K562 (cell line): Measurements from ENCODE around the gene ARIH1. TPM values are rescaled to one million over a fixed set of nuclear protein-coding genes. Genes with fewer than 3 reads are reported as not detected.
A peak's percentile ranks its signal among the peaks of the same experiment; 100 is the strongest.
"Not testable (repeated sequence)": the region's sequence is repeated elsewhere in the genome, so short reads cannot be mapped to it uniquely, and the experiment has no call there.

ENCODE experiments used
- ATAC-seq: fragments of 200-7000 bp; cut with Tn5 transposase; 3 replicates; pipeline ENCODE4 v1.9.1; 2020; ENCODE audit warnings: moderate library complexity
- BruUV-seq: library from RNA; stranded (reverse); fragments of 400-500 nt; replicated peaks from 2 replicates; lab custom pipeline; 2021; lab: Mats Ljungman, UMichigan
- CTCF ChIA-PET: fragments of 300-600 bp; formaldehyde crosslinking; extraction: SDS; loops from one replicate; lab custom pipeline; 2021; ENCODE audit warnings: low intra/inter-chr PET ratio; lab: Yijun Ruan, JAX
- POLR2A ChIA-PET: fragments of 300-600, 350-650 bp; sonication (Branson Sonifier 250); formaldehyde crosslinking; extraction: SDS; loops from one replicate; lab custom pipeline; 2021; ENCODE audit warnings: antibody characterized with exemption, inconsistent platforms; lab: Yijun Ruan, JAX
- DNase-seq, 4 experiments: peaks; one replicate each; pipeline versions ENCODE4 v3.0.0 to v3.0.0-alpha.2; 2011 to 2018; ENCODE audit warnings: low spot score in 3 of 4, mixed read lengths in 3 of 4; ENCODE audit errors: extremely low read depth in 1 of 4
- FAIRE-seq: peaks from 2 replicates; lab custom pipeline; 2011; peaks lifted over from hg19 to GRCh38; lab: Jason Lieb, UNC
- H2AFZ ChIP-seq: 2 replicates; pipeline ENCODE4 v1.6.0; 2011; ENCODE audit warnings: low read depth, low read length, control low read depth, inconsistent platforms
- H3K27ac ChIP-seq: fragments of 200-600 bp; 3 replicates; pipeline ENCODE4 v1.8.0; 2011; ENCODE audit warnings: low read depth, mild to moderate bottlenecking, control low read depth, inconsistent platforms, low read length, moderate library complexity, mixed read lengths; ENCODE audit errors: extremely low read depth
- H3K27me3 ChIP-seq, 2 experiments: fragments of 300-600 bp in 1 of 2; 2 replicates in 1 of 2; 3 replicates in 1 of 2; pipeline versions ENCODE4 v1.6.0 to v1.8.0; 2011; ENCODE audit warnings: inconsistent platforms in 2 of 2, low read length in 2 of 2, mild to moderate bottlenecking in 1 of 2, mixed read lengths in 1 of 2, moderate library complexity in 1 of 2; ENCODE audit not compliant: control insufficient read depth in 2 of 2, insufficient read depth in 2 of 2
- H3K36me3 ChIP-seq: fragments of 300-600 bp; 3 replicates; pipeline ENCODE4 v1.8.0; 2011; ENCODE audit warnings: mild to moderate bottlenecking, low read length, inconsistent platforms; ENCODE audit not compliant: control insufficient read depth, insufficient read depth
- H3K4me1 ChIP-seq, 2 experiments: fragments of 200-600 bp in 1 of 2; replicated peaks in 1 of 2; 2 replicates in 1 of 2; 3 replicates in 1 of 2; pipeline versions ENCODE4 v1.5.1 to v1.8.0; 2011; ENCODE audit warnings: inconsistent platforms in 2 of 2, low read length in 2 of 2, mild to moderate bottlenecking in 1 of 2, mixed read lengths in 1 of 2, moderate library complexity in 1 of 2; ENCODE audit not compliant: control insufficient read depth in 2 of 2, insufficient read depth in 2 of 2
- H3K4me2 ChIP-seq: 2 replicates; pipeline ENCODE4 v1.6.1; 2011; ENCODE audit warnings: low read length, control low read depth, inconsistent platforms, mixed read lengths; ENCODE audit not compliant: insufficient read depth
- H3K4me3 ChIP-seq: fragments of 200-600 bp; sonication (generic), shearing (Covaris generic); 2 replicates; pipeline ENCODE4 v1.5.1; 2016; ENCODE audit warnings: control low read depth, inconsistent platforms
- H3K79me2 ChIP-seq: fragments of 200-600 bp; 3 replicates; pipeline ENCODE4 v1.8.0; 2011; ENCODE audit warnings: low read length, inconsistent platforms; ENCODE audit not compliant: control insufficient read depth, insufficient read depth
- H3K9ac ChIP-seq, 2 experiments: 2 replicates each; pipeline versions ENCODE4 v1.6.0 to v1.6.1; 2011; ENCODE audit warnings: low read depth in 2 of 2, low read length in 2 of 2, control low read depth in 1 of 2, inconsistent platforms in 1 of 2, mild to moderate bottlenecking in 1 of 2, mixed read lengths in 1 of 2; ENCODE audit not compliant: insufficient read depth in 1 of 2
- H3K9me1 ChIP-seq: one replicate; pipeline ENCODE4 v1.6.0; 2011; ENCODE audit warnings: inconsistent platforms, mild to moderate bottlenecking, low read length, moderate library complexity; ENCODE audit not compliant: control insufficient read depth, insufficient read depth
- H3K9me3 ChIP-seq: replicated peaks from 2 replicates; pipeline ENCODE4 v1.5.1; 2011; ENCODE audit warnings: low read depth, low read length, inconsistent platforms; ENCODE audit not compliant: control insufficient read depth, insufficient read depth
- H4K20me1 ChIP-seq: replicated peaks from 2 replicates; pipeline ENCODE4 v1.6.1; 2011; ENCODE audit warnings: low read length, inconsistent platforms, mixed read lengths; ENCODE audit not compliant: control insufficient read depth, insufficient read depth
- ELF1 ChIP-seq: fragments of 200-800 bp; sonication (Bioruptor generic); IDR thresholded peaks from 2 replicates; pipeline ENCODE4 v1.6.1; 2016; ENCODE audit warnings: missing genetic modification characterization, missing compliant biosample characterization
- GABPA ChIP-seq: fragments of 200-800 bp; sonication (Bioruptor generic); conservative IDR thresholded peaks from 2 replicates; pipeline ENCODE4 v1.6.1; 2016; ENCODE audit warnings: low read depth, missing genetic modification characterization, missing compliant biosample characterization
- MAZ ChIP-seq, 2 experiments: fragments of 450-650 bp in 1 of 2; sonication (generic) in 1 of 2; formaldehyde crosslinking; IDR thresholded peaks in 1 of 2; conservative IDR thresholded peaks in 1 of 2; 2 replicates each; pipeline versions ENCODE4 v1.4.0 to v1.5.0; 2020; ENCODE audit warnings: mild to moderate bottlenecking in 1 of 2, missing genetic modification reagents in 1 of 2
- POLR2G ChIP-seq: fragments of 200-400 bp; formaldehyde crosslinking; IDR thresholded peaks from 2 replicates; pipeline ENCODE4 v1.6.1; 2017; ENCODE audit warnings: low read depth, mild to moderate bottlenecking, antibody characterized with exemption, low read length, moderate library complexity
- RBFOX2 ChIP-seq: fragments of 200-400 bp; formaldehyde crosslinking; IDR thresholded peaks from 2 replicates; pipeline ENCODE4 v1.6.1; 2017; ENCODE audit warnings: low read depth, mild to moderate bottlenecking, low read length, moderate library complexity
- WGBS: fragments of 100-300 bp; shearing (Covaris generic); methylation state at CpG from one replicate; pipeline ENCODE4 v1.1.6; 2016; ENCODE audit warnings: low coverage, mixed read lengths; ENCODE audit not compliant: insufficient coverage; ENCODE audit errors: missing lambda C conversion rate; 5-methylcytosine and 5-hydroxymethylcytosine counted together
- in situ Hi-C: fragments of 300-500 bp; cut with MboI; formaldehyde crosslinking; loops from 4 replicates; pipeline ENCODE4 v1.15.0; 2018; ENCODE audit warnings: inconsistent platforms, mixed read lengths
- intact Hi-C: fragments of 100-400 bp; cut with micrococcal nuclease; formaldehyde crosslinking; loops from 2 replicates; pipeline ENCODE4 v1.14.2; 2022
- polyA plus RNA-seq, 8 experiments: library from polyadenylated mRNA; depleted of rRNA in 4 of 8; stranded (reverse) in 5 of 8; unstranded in 3 of 8; fragments of >200 nt; fragmentation: Nextera tagmentation in 2 of 8; fragmentation: Illumina TruSeq in 1 of 8; extraction: Ambion mirVana in 2 of 8; extraction: Trizol in 1 of 8; gene quantifications; 2 replicates each; pipeline versions ENCODE4 v1.2.1 to v1.2.3, GENCODE V29; 2011 to 2014; ENCODE audit warnings: inconsistent platforms in 1 of 8, missing spikeins in 1 of 8
- total RNA-seq, 7 experiments: library from RNA; depleted of rRNA in 6 of 7; stranded (reverse); fragments of >200 nt in 6 of 7; fragmentation: Illumina TruSeq in 2 of 7; extraction: Trizol in 2 of 7; gene quantifications; 2 replicates each; pipeline versions ENCODE4 v1.2.1 to v1.2.3, GENCODE V29; 2011 to 2021; ENCODE audit warnings: low replicate concordance in 1 of 7
- TF ChIP-seq, protein P1 (sequence below), 2 experiments: IDR thresholded peaks; 2 replicates each; pipeline ENCODE4 v1.6.1; 2011; ENCODE audit warnings: borderline replicate concordance in 1 of 2, control low read depth in 1 of 2, low read depth in 1 of 2, low read length in 1 of 2, mild to moderate bottlenecking in 1 of 2, mixed read lengths in 1 of 2, moderate library complexity in 1 of 2; ENCODE audit not compliant: insufficient read depth in 1 of 2, insufficient read length in 1 of 2, poor library complexity in 1 of 2, severe bottlenecking in 1 of 2; ENCODE audit errors: extremely low read depth in 1 of 2
- TF ChIP-seq, protein P2 (sequence below): sonication (generic); formaldehyde crosslinking; IDR thresholded peaks from 2 replicates; pipeline ENCODE4 v1.5.0; 2020; ENCODE audit warnings: missing genetic modification reagents

ARIH1 gene
- total and polyA plus RNA-seq, 9 of the 15 experiments (the other 6 are each of a cell fraction or from before 2014, with no cell fraction given): 17.7 to 125 (median 31.4) TPM

DNA sequence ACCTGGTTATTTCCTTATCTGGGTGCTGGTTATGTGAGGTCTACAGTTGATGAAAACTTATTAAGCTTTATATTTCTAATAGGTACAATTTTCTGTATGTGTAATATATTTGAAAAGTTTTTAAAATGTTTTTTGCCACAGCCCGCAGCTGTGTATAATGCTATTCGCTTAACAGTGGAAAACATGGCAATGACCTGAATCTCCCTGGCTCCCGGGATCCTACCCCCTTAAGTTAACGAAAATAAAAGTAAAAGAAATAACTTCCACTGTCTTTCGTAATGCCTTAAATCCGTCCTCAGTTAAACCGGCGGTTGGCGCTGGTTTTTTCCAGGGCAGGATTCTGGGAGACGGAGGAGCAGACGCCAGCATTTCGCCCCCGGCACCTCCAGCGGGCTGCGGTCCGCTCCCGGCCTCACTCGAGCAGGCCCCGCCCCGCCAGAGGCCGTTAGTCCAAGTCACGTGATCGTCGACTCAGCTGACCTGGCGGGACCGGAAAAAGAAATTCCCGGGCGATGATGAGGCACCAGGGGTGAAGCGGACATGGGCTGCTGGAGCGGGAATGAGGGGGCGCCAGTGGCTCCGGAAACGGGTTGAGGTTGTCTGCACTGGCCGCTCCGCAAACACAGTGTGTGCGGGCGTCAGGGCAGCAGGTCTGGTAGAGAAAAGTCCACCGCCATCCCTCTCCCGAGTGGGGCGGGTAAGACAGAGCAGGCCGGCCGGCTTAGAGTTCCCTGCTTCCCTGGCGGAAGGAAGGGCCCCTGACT is 162.6 kb downstream of the ARIH1 start:
- not testable (repeated sequence) for FAIRE-seq, H3K9ac ChIP-seq

DNA sequence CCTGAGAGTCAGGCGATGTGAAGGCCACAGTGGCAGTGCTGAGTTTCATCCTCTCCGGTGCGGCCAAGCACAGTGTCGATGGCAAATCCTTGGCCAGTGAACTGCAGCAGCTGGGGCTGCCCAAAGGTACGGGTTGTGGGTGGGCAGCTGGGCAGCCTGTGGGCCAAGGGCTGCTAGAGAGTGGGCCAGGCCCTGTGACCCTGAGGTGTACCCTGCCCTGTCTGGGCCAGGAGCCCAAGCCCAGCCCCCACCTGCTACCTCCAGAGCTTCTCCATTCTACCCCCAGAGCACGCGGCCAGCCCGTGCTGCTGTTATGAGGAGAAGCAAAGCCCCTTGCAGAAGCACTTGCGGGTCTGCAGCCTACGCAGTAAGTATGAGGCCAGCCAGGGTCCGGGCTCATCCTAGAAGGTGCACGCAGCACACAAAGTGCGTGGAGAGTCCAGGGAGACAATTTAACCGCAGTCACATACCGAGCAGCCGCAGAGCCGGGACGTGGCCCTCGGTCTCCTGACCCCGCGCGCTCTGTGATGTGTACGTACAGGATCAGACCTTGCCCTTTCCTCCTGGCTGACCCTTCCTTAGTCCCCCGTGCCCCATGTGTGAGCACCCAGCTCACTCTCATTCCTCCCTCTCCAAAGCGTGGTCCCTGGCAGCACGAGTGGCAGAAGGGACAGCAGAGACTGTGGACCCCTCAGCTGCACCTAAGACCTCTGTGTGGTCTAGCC is 165.8 kb downstream of the ARIH1 start:
- H3K27me3 ChIP-seq, H3K27ac ChIP-seq, POLR2A ChIA-PET, H3K79me2 ChIP-seq, ATAC-seq, H3K4me1 ChIP-seq, H3K9me1 ChIP-seq, H3K9ac ChIP-seq, H3K36me3 ChIP-seq, H4K20me1 ChIP-seq, CTCF ChIA-PET, H3K4me3 ChIP-seq, H3K4me2 ChIP-seq, intact Hi-C loops, FAIRE-seq, DNase-seq, H2AFZ ChIP-seq, H3K9me3 ChIP-seq, BruUV-seq: not testable (repeated sequence)
- WGBS: no CpG with 5 or more reads among the region's 26 CpGs
- in situ Hi-C loops: loop anchor here (5.0 to 25.0 kb wide), 2 partner anchors 1462 to 1647 kb away; no protein-coding TSS in a partner anchor

More for the DNA sequence above, 162.6 kb downstream of the ARIH1 start:
- H3K27me3 ChIP-seq, H3K9me3 ChIP-seq, CTCF ChIA-PET, H3K9me1 ChIP-seq, H3K27ac ChIP-seq, H2AFZ ChIP-seq, H3K36me3 ChIP-seq, intact Hi-C loops, H3K4me2 ChIP-seq, H3K4me3 ChIP-seq, POLR2A ChIA-PET, H3K4me1 ChIP-seq, H3K79me2 ChIP-seq, H4K20me1 ChIP-seq: not testable (repeated sequence)
- in situ Hi-C loops: loop anchor here (5.0 to 25.0 kb wide), 2 partner anchors 1466 to 1651 kb away; no protein-coding TSS in a partner anchor
- DNase-seq (peak in 1 of 4 experiments; percentile 81), ATAC-seq (peak; percentile 90)
- TSS peak; percentile 97 for BruUV-seq
- TF ChIP-seq MAZ (CRISPR knock-in tag; conservative IDR thresholded peaks at IDR 0.05 in 1 of 2, IDR thresholded peaks at IDR 0.05 in 1 of 2) (peak in 1 of 2 experiments; percentile 80; a peak in 2 of 4 replicates), GABPA (tag) (peak; percentile 56; the same call in 1 of the 2 replicates), RBFOX2 (peak; percentile 56), ELF1 (tag) (peak; percentile 42; the same call in 1 of the 2 replicates), POLR2G (peak; percentile 55)
- TF ChIP-seq, protein P1, sequence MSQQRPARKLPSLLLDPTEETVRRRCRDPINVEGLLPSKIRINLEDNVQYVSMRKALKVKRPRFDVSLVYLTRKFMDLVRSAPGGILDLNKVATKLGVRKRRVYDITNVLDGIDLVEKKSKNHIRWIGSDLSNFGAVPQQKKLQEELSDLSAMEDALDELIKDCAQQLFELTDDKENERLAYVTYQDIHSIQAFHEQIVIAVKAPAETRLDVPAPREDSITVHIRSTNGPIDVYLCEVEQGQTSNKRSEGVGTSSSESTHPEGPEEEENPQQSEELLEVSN (IDR thresholded peaks at IDR 0.05; ENCODE audit: borderline replicate concordance in 1 of 2, extremely low read depth in 1 of 2, insufficient read depth in 1 of 2, insufficient read length in 1 of 2, low read depth in 1 of 2, low read length in 1 of 2, poor library complexity in 1 of 2, severe bottlenecking in 1 of 2): peak in 1 of 2 experiments; percentile 35
- TF ChIP-seq, protein P2, sequence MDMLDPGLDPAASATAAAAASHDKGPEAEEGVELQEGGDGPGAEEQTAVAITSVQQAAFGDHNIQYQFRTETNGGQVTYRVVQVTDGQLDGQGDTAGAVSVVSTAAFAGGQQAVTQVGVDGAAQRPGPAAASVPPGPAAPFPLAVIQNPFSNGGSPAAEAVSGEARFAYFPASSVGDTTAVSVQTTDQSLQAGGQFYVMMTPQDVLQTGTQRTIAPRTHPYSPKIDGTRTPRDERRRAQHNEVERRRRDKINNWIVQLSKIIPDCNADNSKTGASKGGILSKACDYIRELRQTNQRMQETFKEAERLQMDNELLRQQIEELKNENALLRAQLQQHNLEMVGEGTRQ (CRISPR knock-in tag): peak; percentile 85
- no CpG with 5 or more reads among the region's 43 CpGs for WGBS
